Naive thymus-derived CD8-positive, alpha-beta T cell (primary cell): ENCODE data around the gene CLASP1. TPM values are rescaled to one million over a fixed set of nuclear protein-coding genes. Genes with fewer than 3 reads are reported as not detected.

Source experiments
- ATAC-seq, 2 donors: fragments of 150-1000 bp; cut with Tn5 transposase in 1 of 2; sonication (Bioruptor Pico), chemical (Tn5 transposase) in 1 of 2; 1 replicate in 1 of 2; 2 replicates in 1 of 2; pipeline ENCODE4 v1.10.0; 2021; ENCODE audit warnings: mild to moderate bottlenecking in 2 of 2, moderate library complexity in 2 of 2
- POLR2A ChIA-PET: fragments of 350-600 bp; sonication (Branson Sonifier 250); formaldehyde crosslinking; loops from one replicate; lab custom pipeline; 2021; ENCODE audit warnings: antibody characterized with exemption; lab: Charles Lee
- DNase-seq, 10 donors: peaks; one replicate each; pipeline versions ENCODE4 v3.0.0 to v3.0.0-alpha.2; 2020 to 2022
- H3K27ac Mint-ChIP-seq, 10 donors: one replicate each; pipeline ENCODE4 v1.8.0; 2020 to 2022; ENCODE audit warnings: mild to moderate bottlenecking in 10 of 10, mixed read lengths in 10 of 10, moderate library complexity in 4 of 10, inconsistent platforms in 1 of 10
- H3K27me3 Mint-ChIP-seq, 5 donors: one replicate each; pipeline ENCODE4 v1.8.0; 2021 to 2022; ENCODE audit warnings: mixed read lengths in 5 of 5
- H3K36me3 Mint-ChIP-seq, 3 donors: one replicate each; pipeline ENCODE4 v1.8.0; 2020 to 2022; ENCODE audit warnings: mixed read lengths in 3 of 3, mild to moderate bottlenecking in 2 of 3, inconsistent platforms in 1 of 3
- H3K4me1 Mint-ChIP-seq, 4 donors: one replicate each; pipeline ENCODE4 v1.8.0; 2021 to 2022; ENCODE audit warnings: mixed read lengths in 4 of 4
- H3K4me3 Mint-ChIP-seq, 10 donors: one replicate each; pipeline ENCODE4 v1.8.0; 2020 to 2022; ENCODE audit warnings: mild to moderate bottlenecking in 10 of 10, mixed read lengths in 10 of 10, moderate library complexity in 6 of 10, inconsistent platforms in 1 of 10
- H3K9me3 Mint-ChIP-seq, 9 donors: one replicate each; pipeline ENCODE4 v1.8.0; 2020 to 2022; ENCODE audit warnings: mixed read lengths in 9 of 9, mild to moderate bottlenecking in 3 of 9, inconsistent platforms in 1 of 9, moderate library complexity in 1 of 9
- polyA plus RNA-seq, 3 donors: library from polyadenylated mRNA; unstranded; fragments of 300-500 nt; fragmentation: Illumina TruSeq; gene quantifications; one replicate each; pipeline ENCODE4 v1.2.3, GENCODE V29; 2021
- total RNA-seq, 8 experiments: library from RNA in 2 of 8; stranded (reverse) in 2 of 8; gene quantifications; one replicate each; pipeline ENCODE4 v1.2.3 and lab custom pipeline; 2021 to 2026

The CLASP1 gene
- total and polyA plus RNA-seq, 5 experiments from 2014 or later: 10.8 to 73.5 (median 15.2) TPM

GRCh38 chr2:121291251-121291580 is 358.0 kb downstream of the CLASP1 start:
- Mint-ChIP-seq H3K9me3 (peaks cover 0 to 1% (median 0%) of the 10 kb centered on the region in 9 donors), H3K4me3 (no peak overlapping the region), H3K27me3 (peaks cover 8 to 21% (median 19%) of the 10 kb centered on the region in 5 donors), H3K36me3 (no peaks in the 10 kb centered on the region), H3K27ac (no peak overlapping the region), H3K4me1 (peaks cover 0 to 9% (median 0%) of the 10 kb centered on the region in 4 donors)
- DNase-seq: no peak
- POLR2A ChIA-PET: no interaction called here
- no peak for ATAC-seq

DNA sequence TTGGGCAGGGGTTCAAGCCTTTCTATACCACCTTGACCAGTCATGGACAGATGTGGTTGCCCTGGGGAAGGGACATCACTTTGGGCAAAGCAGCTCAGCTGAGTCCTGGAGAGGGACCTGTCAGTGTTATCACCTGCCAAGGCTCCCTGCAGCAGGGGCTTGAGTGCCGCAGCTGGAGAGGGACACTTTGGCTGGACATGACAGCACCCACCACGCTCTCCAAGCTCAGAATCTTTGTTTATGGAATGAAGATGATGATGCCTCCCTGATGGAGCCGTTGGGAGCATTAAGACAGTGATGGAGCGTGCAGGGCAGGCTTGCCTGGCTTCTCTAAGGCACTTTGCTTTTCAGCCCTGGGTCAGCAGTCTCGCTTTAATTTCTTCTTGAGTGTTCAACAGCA is 360.0 kb downstream of the CLASP1 start:
- peaks cover 12 to 33% (median 28%) of the 10 kb centered on the region in 5 donors for H3K27me3 Mint-ChIP-seq
- no peak overlapping the region for H3K4me3 Mint-ChIP-seq
- H3K36me3 Mint-ChIP-seq: no peaks in the 10 kb centered on the region

GRCh38 chr2:121288454-121289231 is 360.6 kb downstream of the CLASP1 start:
- peaks cover 15 to 39% (median 34%) of the 10 kb centered on the region in 5 donors for H3K27me3 Mint-ChIP-seq
- POLR2A ChIA-PET: no interaction called here
- no peaks in the 10 kb centered on the region for H3K36me3 Mint-ChIP-seq
- DNase-seq (no peak), ATAC-seq (no peak)
- no peak overlapping the region for H3K27ac Mint-ChIP-seq
- H3K4me3 Mint-ChIP-seq: peak overlapping the region in 1 of 10 donors; percentile 7
- no peaks in the 10 kb centered on the region for H3K9me3 Mint-ChIP-seq
- H3K4me1 Mint-ChIP-seq: peaks cover 0 to 18% (median 12%) of the 10 kb centered on the region in 4 donors

More for the DNA sequence above, 360.0 kb downstream of the CLASP1 start:
- peaks cover 0 to 12% (median 6%) of the 10 kb centered on the region in 4 donors for H3K4me1 Mint-ChIP-seq
- ATAC-seq (no peak), DNase-seq (no peak)
- no peaks in the 10 kb centered on the region for H3K9me3 Mint-ChIP-seq
- POLR2A ChIA-PET: no interaction called here
- no peak overlapping the region for H3K27ac Mint-ChIP-seq

GRCh38 chr2:121287956-121288355 is 361.3 kb downstream of the CLASP1 start:
- ATAC-seq (no peak), DNase-seq (no peak)
- H3K36me3 Mint-ChIP-seq: no peaks in the 10 kb centered on the region
- H3K27me3 Mint-ChIP-seq: peaks cover 19 to 46% (median 38%) of the 10 kb centered on the region in 5 donors
- no peak overlapping the region for H3K27ac Mint-ChIP-seq
- peaks cover 0 to 22% (median 15%) of the 10 kb centered on the region in 4 donors for H3K4me1 Mint-ChIP-seq
- no peak overlapping the region for H3K4me3 Mint-ChIP-seq
- no peaks in the 10 kb centered on the region for H3K9me3 Mint-ChIP-seq
- POLR2A ChIA-PET: no interaction called here

Other genes with a start within 250 kb of the CLASP1 start
- not detected for gene RNU4ATAC, start 118.6 kb downstream of the CLASP1 start, total RNA-seq
- not detected for gene RNU4ATAC, start 118.6 kb downstream of the CLASP1 start, polyA plus RNA-seq
- gene NIFK, start 87.4 kb upstream of the CLASP1 start, total RNA-seq: 10 to 100 TPM; 68.5 to 80.3 TPM
- gene NIFK, start 87.4 kb upstream of the CLASP1 start, polyA plus RNA-seq: 10 to 100 TPM; 62.8 to 88.6 (median 77.1) TPM
- 10 to 100 TPM; 62.4 to 65.3 TPM for gene TSN, start 106.2 kb upstream of the CLASP1 start, total RNA-seq
- 10 to 100 TPM; 74.8 to 90.9 (median 79.2) TPM for gene TSN, start 106.2 kb upstream of the CLASP1 start, polyA plus RNA-seq